Bladder microvascular endothelial cell (primary cell): ENCODE data around the gene CRADD. TPM values are rescaled to one million over a fixed set of nuclear protein-coding genes. Genes with fewer than 3 reads are reported as not detected.

Source experiments
- total RNA-seq: library from RNA; depleted of rRNA; stranded (reverse); fragments of >200 nt; gene quantifications from 2 replicates; pipeline ENCODE4 v1.2.3, GENCODE V29; 2014

Gene CRADD
- total RNA-seq = 9.6 and 9.8 TPM in 2 replicates

GRCh38 chr12:93677195-93678064, at the start of gene CRADD:
TSS of gene CRADD (plus strand) at chr12:93677375.

Other genes starting within 250 kb of the CRADD start
- gene UBE2N, start 235.4 kb upstream of the CRADD start, total RNA-seq = 69.3 and 169 TPM in 2 replicates
- gene MRPL42, start 209.9 kb upstream of the CRADD start, total RNA-seq = 31.7 and 71.1 TPM in 2 replicates
- gene SOCS2, start 104.7 kb upstream of the CRADD start, total RNA-seq = 57.4 and 89.5 TPM in 2 replicates